Skeletal muscle satellite cell (primary cell): ENCODE measurements around the gene MSLN.

ENCODE experiments used
- H3K27me3 ChIP-seq: 2 replicates; pipeline ENCODE4 v1.7.0; 2013; ENCODE audit warnings: low read length; ENCODE audit not compliant: control insufficient read depth, insufficient read depth
- H3K36me3 ChIP-seq: 2 replicates; pipeline ENCODE4 v1.7.0; 2013; ENCODE audit warnings: mild to moderate bottlenecking, control low read depth, low read length; ENCODE audit not compliant: insufficient read depth
- H3K4me1 ChIP-seq: 2 replicates; pipeline ENCODE4 v1.7.0; 2013; ENCODE audit warnings: low read length; ENCODE audit not compliant: control insufficient read depth, insufficient read depth
- H3K4me2 ChIP-seq: 2 replicates; pipeline ENCODE4 v1.7.0; 2013; ENCODE audit warnings: mild to moderate bottlenecking, low read length
- H3K4me3 ChIP-seq: 2 replicates; pipeline ENCODE4 v1.7.0; 2013; ENCODE audit warnings: low read length
- H3K9ac ChIP-seq: 2 replicates; pipeline ENCODE4 v1.7.0; 2013; ENCODE audit warnings: mild to moderate bottlenecking, low read depth, low read length, moderate library complexity
- H3K9me3 ChIP-seq: replicated peaks from 2 replicates; pipeline ENCODE4 v1.7.0; 2013; ENCODE audit warnings: mild to moderate bottlenecking, control low read depth, low read length

The MSLN gene

GRCh38 chr16:766008-766819, 5.7 kb downstream of the MSLN start:
- H3K4me1 ChIP-seq: no peaks in the 10 kb centered on the region
- H3K4me2 ChIP-seq: no peak overlapping the region
- no peaks in the 10 kb centered on the region for H3K36me3 ChIP-seq
- no peaks in the 10 kb centered on the region for H3K9me3 ChIP-seq
- H3K27me3 ChIP-seq: no peaks in the 10 kb centered on the region
- H3K4me3 ChIP-seq: no peak overlapping the region
- no peak overlapping the region for H3K9ac ChIP-seq

GRCh38 chr16:766820-767640, 6.5 kb downstream of the MSLN start:
- H3K36me3 ChIP-seq: no peaks in the 10 kb centered on the region
- no peak overlapping the region for H3K4me3 ChIP-seq
- H3K9ac ChIP-seq: no peak overlapping the region
- H3K4me1 ChIP-seq: no peaks in the 10 kb centered on the region
- no peaks in the 10 kb centered on the region for H3K27me3 ChIP-seq
- H3K9me3 ChIP-seq: no peaks in the 10 kb centered on the region
- no peak overlapping the region for H3K4me2 ChIP-seq

GRCh38 chr16:767743-768235, 7.3 kb downstream of the MSLN start:
- Histone ChIP-seq H3K9me3 (no peaks in the 10 kb centered on the region), H3K4me3 (no peak overlapping the region), H3K4me1 (no peaks in the 10 kb centered on the region), H3K36me3 (no peaks in the 10 kb centered on the region), H3K4me2 (no peak overlapping the region), H3K9ac (no peak overlapping the region), H3K27me3 (no peaks in the 10 kb centered on the region)

- H3K4me1 ChIP-seq: no peaks in the 10 kb centered on the region
- H3K4me2 ChIP-seq: no peak overlapping the region
- H3K4me3 ChIP-seq: no peak overlapping the region
- H3K9me3 ChIP-seq: no peaks in the 10 kb centered on the region
- no peaks in the 10 kb centered on the region for H3K36me3 ChIP-seq
- no peak overlapping the region for H3K9ac ChIP-seq
- H3K27me3 ChIP-seq: no peaks in the 10 kb centered on the region
These were observed 7.9 kb downstream of the MSLN start for GRCh38 chr16:768428-768827.

- Histone ChIP-seq H3K4me1 (no peaks in the 10 kb centered on the region), H3K4me3 (no peak overlapping the region), H3K36me3 (no peaks in the 10 kb centered on the region), H3K9me3 (no peaks in the 10 kb centered on the region), H3K4me2 (no peak overlapping the region), H3K9ac (no peak overlapping the region), H3K27me3 (no peaks in the 10 kb centered on the region)
These were observed 8.8 kb downstream of the MSLN start for GRCh38 chr16:769184-769784.

GRCh38 chr16:769934-770333, 9.4 kb downstream of the MSLN start:
- H3K9ac ChIP-seq: no peak overlapping the region
- no peaks in the 10 kb centered on the region for H3K27me3 ChIP-seq
- no peak overlapping the region for H3K4me2 ChIP-seq
- no peaks in the 10 kb centered on the region for H3K36me3 ChIP-seq
- no peaks in the 10 kb centered on the region for H3K9me3 ChIP-seq
- no peaks in the 10 kb centered on the region for H3K4me1 ChIP-seq
- H3K4me3 ChIP-seq: no peak overlapping the region

GRCh38 chr16:770411-770810, 9.9 kb downstream of the MSLN start:
- no peaks in the 10 kb centered on the region for H3K4me1 ChIP-seq
- H3K9ac ChIP-seq: no peak overlapping the region
- no peaks in the 10 kb centered on the region for H3K9me3 ChIP-seq
- H3K4me2 ChIP-seq: no peak overlapping the region
- no peaks in the 10 kb centered on the region for H3K27me3 ChIP-seq
- no peak overlapping the region for H3K4me3 ChIP-seq
- no peaks in the 10 kb centered on the region for H3K36me3 ChIP-seq

- H3K4me1 ChIP-seq: no peaks in the 10 kb centered on the region
- H3K9ac ChIP-seq: no peak overlapping the region
- H3K4me3 ChIP-seq: no peak overlapping the region
- H3K36me3 ChIP-seq: no peaks in the 10 kb centered on the region
- no peak overlapping the region for H3K4me2 ChIP-seq
- H3K9me3 ChIP-seq: no peaks in the 10 kb centered on the region
- peaks cover 4% of the 10 kb centered on the region for H3K27me3 ChIP-seq
These were observed 12.4 kb downstream of the MSLN start for GRCh38 chr16:772959-773358.

- Histone ChIP-seq H3K4me2 (no peak overlapping the region), H3K9ac (no peak overlapping the region), H3K36me3 (no peaks in the 10 kb centered on the region), H3K4me3 (no peak overlapping the region), H3K4me1 (no peaks in the 10 kb centered on the region), H3K27me3 (peaks cover 15% of the 10 kb centered on the region), H3K9me3 (no peaks in the 10 kb centered on the region)
These were observed 13.8 kb downstream of the MSLN start for GRCh38 chr16:774086-775001.

- Histone ChIP-seq H3K4me1 (no peaks in the 10 kb centered on the region), H3K4me2 (no peak overlapping the region), H3K36me3 (no peaks in the 10 kb centered on the region), H3K27me3 (peaks cover 18% of the 10 kb centered on the region), H3K9ac (no peak overlapping the region), H3K9me3 (no peaks in the 10 kb centered on the region), H3K4me3 (no peak overlapping the region)
These were observed 14.8 kb downstream of the MSLN start for GRCh38 chr16:775236-775796.
